D721Med (cell line): ENCODE data around the gene ZNF408.

Experiments used
- DNase-seq: peaks from one replicate; pipeline ENCODE4 v3.0.0; 2011; ENCODE audit warnings: low spot score; ENCODE audit not compliant: insufficient read length
- FAIRE-seq: peaks from 2 replicates; lab custom pipeline; 2011; peaks lifted over from hg19 to GRCh38; lab: Jason Lieb, UNC
- CTCF ChIP-seq: IDR thresholded peaks from 2 replicates; pipeline ENCODE4 v1.5.1; 2012; ENCODE audit warnings: mild to moderate bottlenecking, control low read depth; ENCODE audit not compliant: insufficient read depth; ENCODE audit errors: missing control alignments

Gene ZNF408

GRCh38 chr11:46738887-46739286 lies 38.1 kb downstream of the ZNF408 start:
- FAIRE-seq: no peak

GRCh38 chr11:46741600-46742484 lies 41.0 kb downstream of the ZNF408 start:
- FAIRE-seq: no peak
- no peak for TF ChIP-seq CTCF
- no peak for DNase-seq

More at GRCh38 chr11:46738887-46739286, 38.1 kb downstream of the ZNF408 start:
- no peak for DNase-seq
- TF ChIP-seq CTCF: no peak

GRCh38 chr11:46743043-46743442 lies 42.2 kb downstream of the ZNF408 start:
- DNase-seq: no peak
- TF ChIP-seq CTCF: no peak
- no peak for FAIRE-seq

- FAIRE-seq (no peak), DNase-seq (no peak)
- TF ChIP-seq CTCF: no peak
Measured at GRCh38 chr11:46743693-46744339, 43.0 kb downstream of the ZNF408 start.

- no peak for FAIRE-seq
- no peak for TF ChIP-seq CTCF
- no peak for DNase-seq
Measured at GRCh38 chr11:46745328-46745727, 44.5 kb downstream of the ZNF408 start.

- no peak for TF ChIP-seq CTCF
- FAIRE-seq (no peak), DNase-seq (no peak)
Measured at GRCh38 chr11:46745995-46746394, 45.2 kb downstream of the ZNF408 start.
